Globus pallidus (tissue), 1 donor: Measurements from ENCODE around the gene PHTF2.

Experiments used
- DNase-seq: peaks from one replicate; pipeline ENCODE4 v3.0.0-alpha.2; 2015; ENCODE audit warnings: low spot score

PHTF2 gene

DNA sequence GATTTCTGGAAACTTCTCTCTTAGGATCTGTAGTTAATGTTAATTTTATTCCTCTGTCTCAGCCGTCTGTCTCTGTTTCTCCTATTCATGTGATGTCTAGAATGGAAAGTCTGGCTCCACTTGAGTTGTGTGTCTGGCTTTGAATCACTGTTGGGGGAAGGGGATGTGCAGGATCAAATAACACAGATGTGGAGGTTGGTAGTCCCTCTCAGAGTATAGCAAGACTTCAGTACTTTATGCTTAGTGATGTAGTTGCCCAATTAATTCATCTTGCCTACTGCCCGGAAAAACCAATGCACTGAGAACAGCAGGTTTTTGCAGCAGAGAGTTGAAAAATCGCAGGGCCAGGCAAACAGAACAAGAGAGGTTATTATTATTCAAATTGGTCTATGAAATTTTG is 79.2 kb downstream of the PHTF2 start:
- no peak for DNase-seq

- DNase-seq, result no peak
These were observed 79.9 kb downstream of the PHTF2 start for GRCh38 chr7:77878500-77878899.

- no peak for DNase-seq
These were observed 80.7 kb downstream of the PHTF2 start for GRCh38 chr7:77879272-77879671.

- no peak for DNase-seq
These were observed 83.3 kb downstream of the PHTF2 start for GRCh38 chr7:77881871-77882270.

- DNase-seq, result no peak
These were observed 86.6 kb downstream of the PHTF2 start for GRCh38 chr7:77885155-77885554.

DNA sequence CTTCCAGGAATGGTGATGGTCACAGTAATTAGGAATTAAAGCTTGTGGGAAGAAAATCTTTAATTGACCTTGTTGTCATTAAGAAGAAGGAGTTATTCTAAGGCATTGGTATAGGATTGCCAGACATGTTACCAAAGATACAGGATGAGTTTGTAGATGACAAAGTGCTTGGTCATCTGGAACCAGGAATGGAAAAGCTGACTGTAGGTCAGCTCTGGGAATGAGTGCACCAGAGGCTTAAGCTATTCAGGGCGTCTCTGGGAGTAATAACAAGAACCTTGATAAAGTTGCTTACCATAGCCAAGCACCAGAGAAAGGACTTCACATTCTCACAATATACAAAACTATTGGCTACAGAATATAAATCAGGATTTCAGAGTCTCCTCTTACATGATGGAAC is 89.0 kb downstream of the PHTF2 start:
- DNase-seq, result no peak

GRCh38 chr7:77888998-77889397 is 90.4 kb downstream of the PHTF2 start:
- DNase-seq, result no peak

- no peak for DNase-seq
These were observed 95.2 kb downstream of the PHTF2 start for GRCh38 chr7:77893813-77894212.

- DNase-seq, result no peak
These were observed 96.1 kb downstream of the PHTF2 start for GRCh38 chr7:77894574-77895091.

DNA sequence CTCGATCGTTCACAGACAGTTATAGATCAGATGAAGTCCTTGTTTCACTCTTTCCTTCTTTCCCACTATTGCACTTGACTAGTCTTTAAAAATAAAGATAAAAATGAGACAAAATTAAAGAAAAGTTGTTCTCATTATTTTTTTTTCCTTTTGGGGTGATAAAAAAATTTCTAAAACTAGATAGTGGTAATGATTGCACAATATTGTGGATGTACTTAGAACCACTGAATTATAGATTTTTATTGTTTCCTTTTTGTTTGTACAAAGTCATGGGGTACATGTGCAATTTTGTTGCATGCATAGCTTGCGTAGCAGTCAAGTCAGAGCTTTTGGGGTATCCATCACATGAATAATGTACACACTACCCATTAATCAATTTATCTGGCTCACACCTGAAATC is 97.3 kb downstream of the PHTF2 start:
- DNase-seq, result no peak

DNA sequence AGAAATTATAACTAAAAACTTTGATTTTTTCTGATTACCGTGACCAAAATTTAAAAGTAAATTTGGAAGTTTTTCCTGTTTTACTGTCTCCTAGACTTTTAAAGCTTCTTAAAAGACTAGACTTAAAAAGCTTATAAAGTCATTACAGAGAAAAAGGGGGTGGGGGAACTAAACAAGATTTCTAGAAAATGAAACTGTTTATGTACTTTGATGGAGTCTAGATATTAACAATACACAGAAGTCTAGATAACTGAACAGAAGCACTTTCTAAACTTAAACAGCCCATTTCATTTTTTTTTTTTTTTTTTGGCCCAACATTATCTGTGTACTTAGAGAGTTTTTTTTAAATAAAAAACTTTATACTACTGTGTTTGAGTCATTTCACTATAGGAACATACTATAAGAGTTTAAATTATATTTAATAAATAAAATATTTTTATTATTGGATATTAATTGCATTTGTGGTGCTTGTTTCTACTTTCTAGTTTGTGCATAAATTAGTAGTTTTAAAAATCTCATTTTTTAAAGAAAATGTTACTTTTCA is 98.5 kb downstream of the PHTF2 start:
- no peak for DNase-seq

DNA sequence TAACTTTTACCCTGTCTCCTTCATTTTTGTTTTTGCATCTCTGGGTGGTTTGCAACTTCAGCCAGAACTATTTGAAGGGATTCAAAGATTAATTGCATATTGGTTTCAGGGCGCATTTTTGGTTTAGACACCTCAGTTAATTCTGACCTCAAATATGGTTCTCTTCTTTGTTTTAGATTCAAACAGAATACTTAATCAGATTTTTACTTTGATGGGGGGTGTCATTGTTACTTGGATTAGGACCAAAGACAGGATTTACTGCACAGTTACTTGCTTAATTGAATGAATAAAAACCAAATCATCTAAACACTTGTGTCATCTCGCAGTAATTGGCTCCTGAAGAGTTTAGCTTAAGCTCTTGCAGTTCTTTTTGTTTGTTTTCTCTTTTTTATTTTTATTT is 100.9 kb downstream of the PHTF2 start:
- no peak for DNase-seq

GRCh38 chr7:77903597-77903996 is 105.0 kb downstream of the PHTF2 start:
- DNase-seq, result no peak

GRCh38 chr7:77904252-77904651 is 105.7 kb downstream of the PHTF2 start:
- no peak for DNase-seq

- no peak for DNase-seq
These were observed 108.7 kb downstream of the PHTF2 start for GRCh38 chr7:77907281-77907680.

DNA sequence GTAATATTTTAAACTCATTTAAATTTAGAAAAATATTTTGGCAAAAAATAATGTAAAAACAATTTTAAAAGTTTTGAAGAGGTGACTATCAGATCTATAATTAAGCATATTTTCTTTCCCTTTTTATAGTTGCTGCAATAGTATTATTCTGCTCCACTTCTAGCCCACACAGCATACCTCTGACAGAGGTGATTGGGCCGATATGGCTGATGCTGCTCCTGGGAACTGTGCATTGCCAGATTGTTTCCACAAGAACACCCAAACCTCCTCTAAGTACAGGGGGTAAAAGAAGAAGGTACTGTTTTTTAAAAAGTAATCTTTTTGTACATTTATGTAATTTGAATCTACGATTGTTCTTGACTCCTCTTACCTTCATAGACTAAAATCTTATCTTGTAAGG is 110.1 kb downstream of the PHTF2 start:
- no peak for DNase-seq

DNA sequence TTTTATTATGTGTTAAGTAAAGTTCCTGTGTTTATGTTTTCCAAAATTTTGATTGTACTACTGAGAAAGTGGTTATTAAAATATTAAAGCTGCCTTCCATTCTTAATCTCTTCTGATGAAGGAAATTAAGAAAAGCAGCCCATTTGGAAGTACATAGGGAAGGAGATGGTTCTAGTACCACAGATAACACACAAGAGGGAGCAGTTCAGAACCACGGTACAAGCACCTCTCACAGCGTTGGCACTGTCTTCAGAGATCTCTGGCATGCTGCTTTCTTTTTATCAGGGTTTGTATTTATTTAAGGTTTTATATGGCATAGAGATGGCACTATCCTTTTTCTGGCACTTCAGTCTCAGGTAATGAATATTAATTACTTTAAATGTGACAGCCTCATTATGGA is 111.6 kb downstream of the PHTF2 start:
- DNase-seq, result no peak

DNA sequence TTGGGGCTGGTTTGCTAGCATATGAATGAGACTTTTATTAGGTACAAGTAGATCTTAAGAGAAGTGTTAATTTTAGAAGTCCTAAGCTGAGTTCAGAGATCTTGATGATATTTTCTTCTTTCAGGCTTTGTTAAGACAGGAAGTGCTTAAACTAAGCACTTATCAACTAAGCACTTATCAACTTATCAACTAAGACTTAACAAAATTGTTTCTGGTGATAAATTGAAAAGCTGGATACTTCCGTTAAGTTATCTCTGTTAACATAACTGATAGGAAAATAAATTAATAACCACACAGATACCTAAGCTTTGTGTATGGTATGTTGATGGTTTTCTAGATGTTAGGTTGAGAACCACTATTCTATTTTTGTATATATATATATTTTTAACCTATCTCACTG is 113.7 kb downstream of the PHTF2 start:
- no peak for DNase-seq

GRCh38 chr7:77913977-77914607 is 115.5 kb downstream of the PHTF2 start:
- peak; percentile 10 for DNase-seq

DNA sequence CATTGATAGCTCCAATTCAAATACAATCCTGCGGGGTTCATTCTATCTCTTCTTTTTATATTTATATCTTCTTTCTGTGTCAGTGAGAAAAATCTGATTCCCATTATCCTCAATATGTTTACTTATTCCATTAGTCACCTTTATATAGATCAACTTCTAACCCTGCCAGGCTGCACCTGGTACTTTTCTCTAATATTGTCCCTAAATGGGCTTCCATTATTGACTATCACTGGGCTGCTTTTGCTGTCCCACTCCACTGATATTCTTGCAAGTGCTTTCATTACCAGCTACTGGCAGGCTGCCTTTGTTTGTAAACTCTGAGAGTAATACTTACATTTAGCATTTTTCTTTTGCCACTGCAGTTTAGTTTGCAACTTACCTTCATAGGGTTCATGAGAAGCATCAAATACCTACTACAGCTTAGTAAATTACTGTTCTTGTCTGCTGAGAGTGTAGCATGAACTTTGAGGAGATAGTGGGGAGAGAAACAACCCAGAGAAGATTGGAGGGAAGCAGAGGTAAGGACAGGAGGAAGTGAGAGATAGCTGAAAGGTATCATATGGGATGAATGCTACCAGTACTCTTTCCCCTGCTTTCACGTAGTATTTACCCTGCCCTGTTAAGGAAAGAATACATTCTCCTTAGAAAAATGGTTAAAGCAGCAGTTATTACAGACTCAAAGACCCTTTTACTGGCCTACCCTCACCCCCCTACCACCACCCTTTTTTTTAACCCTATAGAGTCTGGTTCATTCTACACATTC is 119.1 kb downstream of the PHTF2 start:
- no peak for DNase-seq

DNA sequence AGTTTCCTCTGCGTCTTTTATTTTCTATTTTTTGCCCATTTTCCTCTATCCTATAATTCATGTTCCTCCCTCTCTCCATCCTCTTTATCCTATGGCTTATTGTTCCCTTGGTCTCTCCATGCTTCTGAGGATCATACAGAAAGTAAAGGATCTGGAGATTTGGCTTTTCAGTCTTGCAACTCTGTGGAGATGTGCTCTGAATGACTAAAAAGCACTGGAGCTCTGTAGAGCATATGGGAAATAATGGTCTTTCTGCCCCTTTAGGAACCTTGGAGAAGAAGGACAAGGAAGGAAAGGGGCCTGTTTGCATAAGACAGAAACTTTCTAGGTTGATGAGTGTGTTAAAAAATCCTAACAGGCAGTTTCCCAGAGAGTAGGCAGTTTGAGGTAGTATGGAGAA is 120.1 kb downstream of the PHTF2 start:
- no peak for DNase-seq

GRCh38 chr7:77923419-77923818 is 124.8 kb downstream of the PHTF2 start:
- DNase-seq, result no peak

DNA sequence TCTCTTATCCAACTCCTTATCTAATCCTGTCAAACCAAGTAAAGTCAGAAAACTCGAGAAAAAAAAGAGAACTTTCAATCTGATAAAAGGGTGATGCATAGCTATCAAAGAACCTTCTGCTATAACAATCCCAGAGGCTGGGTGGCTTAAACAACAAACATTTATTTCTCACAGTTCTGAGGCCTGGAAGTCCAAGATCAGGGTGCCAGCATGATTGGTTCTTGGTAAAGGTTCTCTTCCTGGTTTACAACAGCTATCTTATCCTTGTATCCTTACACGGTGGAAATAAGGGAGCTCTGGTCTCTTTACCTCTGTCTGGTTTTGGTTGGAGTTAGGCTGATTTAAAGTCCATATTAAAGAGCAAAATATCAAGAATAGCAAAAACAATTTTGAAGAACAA is 131.9 kb downstream of the PHTF2 start:
- DNase-seq, result no peak
